T-helper 1 cell treated with Interleukin-12 subunit alpha and Interleukin-12 subunit beta and Interleukin-4 antibody, amounts not matched to agents 30 μg/mL and 1 μg/mL, for 36 hours (primary cell): ENCODE data around the gene CHRM4.
A peak's percentile ranks its signal among the peaks of the same experiment; 100 is the strongest.
"Not testable (repeated sequence)": the region's sequence is repeated elsewhere in the genome, so short reads cannot be mapped to it uniquely, and the experiment has no call there.

Experiments used
- H3K27ac Mint-ChIP-seq: one replicate; pipeline ENCODE4 v1.8.0; 2021; ENCODE audit warnings: mild to moderate bottlenecking, mixed read lengths
- H3K27me3 Mint-ChIP-seq: one replicate; pipeline ENCODE4 v1.8.0; 2021; ENCODE audit warnings: low read depth, mixed read lengths
- H3K36me3 Mint-ChIP-seq: one replicate; pipeline ENCODE4 v1.8.0; 2021; ENCODE audit warnings: low read depth, mixed read lengths
- H3K4me1 Mint-ChIP-seq: one replicate; pipeline ENCODE4 v1.8.0; 2021; ENCODE audit warnings: low read depth, mixed read lengths
- H3K4me3 Mint-ChIP-seq: one replicate; pipeline ENCODE4 v1.8.0; 2021; ENCODE audit warnings: mild to moderate bottlenecking, moderate library complexity, mixed read lengths
- H3K9me3 Mint-ChIP-seq: one replicate; pipeline ENCODE4 v1.8.0; 2021; ENCODE audit warnings: mixed read lengths

CHRM4 gene

DNA sequence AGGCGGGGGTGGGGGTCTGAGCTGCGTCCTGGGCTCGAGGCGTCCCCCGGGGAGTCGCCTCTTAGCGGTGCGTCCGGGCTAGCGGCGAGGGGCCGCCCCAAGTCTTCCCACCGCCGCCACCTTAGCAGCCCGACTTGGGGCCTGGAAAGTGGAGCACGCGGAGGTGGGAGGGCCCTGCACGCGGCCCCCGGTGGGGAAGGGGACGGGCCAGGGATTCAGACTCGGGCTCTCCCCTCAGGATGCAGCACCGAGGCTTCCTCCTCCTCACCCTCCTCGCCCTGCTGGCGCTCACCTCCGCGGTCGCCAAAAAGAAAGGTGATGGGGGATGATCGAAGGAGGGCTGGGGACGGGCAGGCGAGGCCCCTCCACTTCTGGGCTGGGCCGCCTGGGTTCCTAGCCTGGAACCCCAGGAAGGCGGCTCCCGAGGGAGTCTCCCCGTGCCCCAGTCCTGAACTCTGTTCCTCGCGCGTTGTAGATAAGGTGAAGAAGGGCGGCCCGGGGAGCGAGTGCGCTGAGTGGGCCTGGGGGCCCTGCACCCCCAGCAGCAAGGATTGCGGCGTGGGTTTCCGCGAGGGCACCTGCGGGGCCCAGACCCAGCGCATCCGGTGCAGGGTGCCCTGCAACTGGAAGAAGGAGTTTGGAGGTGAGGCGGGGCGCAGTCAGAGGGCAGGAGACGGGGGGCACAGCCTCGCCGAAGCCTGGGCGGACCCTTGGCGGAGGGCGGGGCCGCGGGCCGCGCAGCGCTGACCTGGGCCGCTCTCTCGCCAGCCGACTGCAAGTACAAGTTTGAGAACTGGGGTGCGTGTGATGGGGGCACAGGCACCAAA lies 9.5 kb downstream of the CHRM4 start:
- H3K4me1 Mint-ChIP-seq = peaks cover 13% of the 10 kb centered on the region
- H3K27me3 Mint-ChIP-seq = peaks cover 37% of the 10 kb centered on the region
- H3K4me3 Mint-ChIP-seq = peak overlapping the region; percentile 51
- no peak overlapping the region for H3K27ac Mint-ChIP-seq
- H3K36me3 Mint-ChIP-seq = peaks cover 18% of the 10 kb centered on the region
- no peaks in the 10 kb centered on the region for H3K9me3 Mint-ChIP-seq

DNA sequence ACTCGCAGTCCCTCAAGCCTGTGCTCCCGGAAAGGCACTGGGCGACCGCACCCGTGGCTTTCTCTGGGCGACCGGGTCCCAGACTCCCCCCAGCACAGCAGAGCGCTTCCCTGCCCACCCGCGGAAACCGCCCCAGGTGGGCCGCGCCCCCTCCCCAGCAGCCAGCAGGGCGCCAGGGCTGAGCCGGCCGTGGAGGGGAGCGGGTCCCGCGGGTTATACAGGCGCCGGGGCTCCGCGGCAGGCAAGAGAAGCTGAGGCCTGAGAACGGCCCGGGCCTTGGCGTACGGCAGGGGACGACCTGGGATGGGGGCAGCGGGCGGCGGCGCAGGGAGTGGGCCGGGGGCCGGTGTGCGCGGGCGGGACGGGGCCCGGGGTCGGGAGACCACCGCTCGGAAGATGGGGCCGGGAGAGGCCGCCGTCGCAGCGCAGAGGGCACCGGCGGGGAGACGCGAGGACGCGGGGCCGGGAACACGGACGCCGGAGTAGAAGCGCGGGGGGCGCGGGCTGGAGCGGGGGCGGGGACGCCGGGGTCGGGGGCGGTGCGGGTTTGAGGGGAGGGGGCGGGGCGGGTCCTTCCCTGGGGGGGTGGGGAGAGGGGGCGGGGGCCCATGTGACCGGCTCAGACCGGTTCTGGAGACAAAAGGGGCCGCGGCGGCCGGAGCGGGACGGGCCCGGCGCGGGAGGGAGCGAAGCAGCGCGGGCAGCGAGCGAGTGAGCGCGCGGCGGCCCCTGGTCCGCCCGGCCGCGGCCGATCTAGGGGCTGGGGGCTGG lies 10.3 kb downstream of the CHRM4 start, which contains the start of gene MDK:
TSS of gene MDK (plus strand) at position 622 of the 771 bp plus-strand sequence. CDS start 389 bp downstream, outside the sequence.
- Mint-ChIP-seq H3K4me3 (peak within 1 kb of the TSS; percentile 51), H3K9me3 (no peaks in the 10 kb centered on the region), H3K27me3 (peaks cover 30% of the 10 kb centered on the region), H3K27ac (peak within 1 kb of the TSS; percentile 13), H3K4me1 (peaks cover 13% of the 10 kb centered on the region), H3K36me3 (peaks cover 24% of the 10 kb centered on the region)

DNA sequence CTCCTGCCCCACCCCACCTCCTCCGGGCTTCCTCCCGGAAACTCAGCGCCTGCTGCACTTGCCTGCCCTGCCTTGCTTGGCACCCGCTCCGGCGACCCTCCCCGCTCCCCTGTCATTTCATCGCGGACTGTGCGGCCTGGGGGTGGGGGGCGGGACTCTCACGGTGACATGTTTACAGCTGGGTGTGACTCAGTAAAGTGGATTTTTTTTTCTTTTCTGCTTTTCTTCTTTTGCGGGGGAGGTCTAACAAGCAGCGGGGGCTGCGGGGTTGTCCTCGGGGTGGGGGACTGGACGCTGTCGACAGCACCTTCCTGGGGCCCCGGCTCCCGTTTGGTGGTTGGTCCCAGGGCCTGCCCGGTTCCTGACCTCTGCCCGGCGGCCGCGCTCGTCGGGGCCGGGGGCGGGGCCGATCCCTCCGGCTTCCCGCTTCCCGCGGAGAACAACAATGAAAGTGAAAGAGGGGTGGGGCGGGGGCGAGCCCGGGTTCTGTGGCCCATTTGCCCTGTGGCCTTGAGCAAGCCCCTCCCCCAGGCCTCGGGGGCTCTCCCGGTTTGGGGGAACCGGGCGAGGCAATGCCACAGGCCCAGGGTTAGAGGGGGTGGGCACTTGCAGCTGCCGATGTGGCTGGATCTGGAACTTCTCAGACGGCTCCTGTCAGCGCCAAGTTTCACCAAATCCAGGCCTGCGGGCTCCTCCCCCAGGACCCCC lies 11.1 kb downstream of the CHRM4 start:
- H3K4me1 Mint-ChIP-seq = peaks cover 13% of the 10 kb centered on the region
- peaks cover 24% of the 10 kb centered on the region for H3K27me3 Mint-ChIP-seq
- H3K36me3 Mint-ChIP-seq = peaks cover 25% of the 10 kb centered on the region
- no peaks in the 10 kb centered on the region for H3K9me3 Mint-ChIP-seq
- peak overlapping the region; percentile 50 for H3K4me3 Mint-ChIP-seq
- peak overlapping the region; percentile 13 for H3K27ac Mint-ChIP-seq

DNA sequence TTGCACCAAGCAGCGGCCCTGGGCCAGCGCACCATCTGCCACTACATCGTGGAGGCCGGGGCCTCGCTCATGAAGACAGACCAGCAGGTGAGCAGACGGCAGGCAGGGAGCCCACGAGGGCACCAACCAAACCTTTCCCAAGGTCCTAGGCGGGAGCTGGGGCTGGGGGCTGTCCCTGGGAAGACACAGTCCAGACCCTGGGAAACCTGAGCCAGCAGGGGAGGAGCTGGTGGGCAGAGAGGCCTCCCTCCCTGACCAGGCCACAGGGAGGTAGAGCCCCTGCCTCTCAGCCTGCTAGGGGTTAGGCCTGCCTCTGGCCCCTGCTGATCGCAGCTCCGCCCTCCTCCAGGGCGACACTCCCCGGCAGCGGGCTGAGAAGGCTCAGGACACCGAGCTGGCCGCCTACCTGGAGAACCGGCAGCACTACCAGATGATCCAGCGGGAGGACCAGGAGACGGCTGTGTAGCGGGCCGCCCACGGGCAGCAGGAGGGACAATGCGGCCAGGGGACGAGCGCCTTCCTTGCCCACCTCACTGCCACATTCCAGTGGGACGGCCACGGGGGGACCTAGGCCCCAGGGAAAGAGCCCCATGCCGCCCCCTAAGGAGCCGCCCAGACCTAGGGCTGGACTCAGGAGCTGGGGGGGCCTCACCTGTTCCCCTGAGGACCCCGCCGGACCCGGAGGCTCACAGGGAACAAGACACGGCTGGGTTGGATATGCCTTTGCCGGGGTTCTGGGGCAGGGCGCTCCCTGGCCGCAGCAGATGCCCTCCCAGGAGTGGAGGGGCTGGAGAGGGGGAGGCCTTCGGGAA lies 11.9 kb downstream of the CHRM4 start:
- peaks cover 18% of the 10 kb centered on the region for H3K27me3 Mint-ChIP-seq
- not testable (repeated sequence) for H3K4me3 Mint-ChIP-seq, H3K27ac Mint-ChIP-seq, H3K9me3 Mint-ChIP-seq
- peaks cover 25% of the 10 kb centered on the region for H3K36me3 Mint-ChIP-seq
- peaks cover 13% of the 10 kb centered on the region for H3K4me1 Mint-ChIP-seq

DNA sequence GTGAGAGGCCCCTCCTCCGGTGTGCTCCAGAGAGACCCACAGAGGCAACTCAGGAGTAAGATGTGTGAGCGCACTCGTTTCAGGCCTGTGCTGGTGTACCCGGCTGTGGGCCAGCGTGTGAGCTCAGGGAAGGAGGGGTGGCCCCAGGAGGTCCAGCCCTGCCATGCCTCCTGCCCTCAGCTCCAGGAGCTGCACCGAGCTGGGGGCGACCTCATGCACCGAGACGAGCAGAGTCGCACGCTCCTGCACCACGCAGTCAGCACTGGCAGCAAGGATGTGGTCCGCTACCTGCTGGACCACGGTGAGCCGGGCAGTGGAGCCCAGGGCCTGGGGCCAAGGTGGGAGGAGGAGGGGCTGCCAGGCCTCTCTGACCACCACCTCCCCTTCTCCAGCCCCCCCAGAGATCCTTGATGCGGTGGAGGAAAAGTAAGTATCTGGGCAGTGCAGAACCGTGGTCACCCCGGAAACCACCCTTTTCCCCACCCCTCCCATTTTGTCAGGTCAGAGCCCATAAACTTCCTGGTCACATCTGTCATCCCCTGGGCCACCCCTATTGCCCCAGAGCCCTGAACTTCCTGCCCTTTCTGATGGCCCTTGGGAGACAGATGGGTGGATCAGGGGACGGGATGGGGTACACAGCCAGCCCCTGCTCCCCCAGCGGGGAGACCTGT lies 12.6 kb downstream of the CHRM4 start:
- Mint-ChIP-seq H3K27me3 (peaks cover 12% of the 10 kb centered on the region), H3K27ac (no peak overlapping the region), H3K9me3 (no peaks in the 10 kb centered on the region), H3K4me1 (peaks cover 13% of the 10 kb centered on the region), H3K4me3 (peak overlapping the region; percentile 14), H3K36me3 (peaks cover 25% of the 10 kb centered on the region)

DNA sequence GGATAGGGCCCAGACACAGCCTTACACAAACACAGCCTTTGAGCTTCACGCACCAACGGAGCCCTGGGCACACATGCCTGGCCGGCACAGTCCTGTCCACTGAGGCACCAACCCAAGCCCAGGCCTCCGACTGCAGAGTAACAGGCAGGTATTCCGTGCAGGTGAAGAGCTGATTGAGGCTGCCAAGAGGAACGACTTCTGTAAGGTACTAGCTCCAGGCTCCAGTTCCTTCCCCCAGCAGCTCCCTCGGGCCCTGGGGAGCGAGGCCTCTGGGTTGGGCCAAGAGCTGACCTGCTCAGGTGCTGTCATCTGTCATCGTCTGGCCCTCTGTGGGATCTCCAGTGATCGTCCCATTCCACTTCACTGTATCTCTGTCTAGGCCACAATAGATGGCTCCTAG lies 13.3 kb downstream of the CHRM4 start:
- Mint-ChIP-seq H3K36me3 (peaks cover 28% of the 10 kb centered on the region), H3K27ac (no peak overlapping the region), H3K9me3 (no peaks in the 10 kb centered on the region), H3K27me3 (peaks cover 6% of the 10 kb centered on the region), H3K4me3 (no peak overlapping the region), H3K4me1 (peaks cover 10% of the 10 kb centered on the region)

DNA sequence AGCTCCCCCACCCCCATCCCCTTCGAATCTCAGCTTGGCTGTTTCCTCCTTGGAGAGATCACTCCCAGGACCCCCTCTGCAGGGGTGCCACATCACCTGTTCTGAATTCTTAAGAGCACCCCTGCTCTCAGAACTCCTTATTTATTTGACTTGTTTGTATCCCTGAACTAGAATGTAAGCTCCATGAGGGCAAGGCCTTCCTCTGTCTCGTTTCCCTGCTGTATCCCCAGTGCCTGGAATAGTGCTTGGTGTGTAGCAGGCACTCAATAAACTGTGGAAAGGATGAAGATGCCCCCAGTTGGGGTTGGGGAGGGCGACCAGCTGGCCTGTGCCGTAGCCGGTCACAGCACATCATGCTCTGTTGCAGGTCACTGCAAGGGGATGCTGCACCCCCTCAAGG lies 13.7 kb downstream of the CHRM4 start:
- peaks cover 5% of the 10 kb centered on the region for H3K27me3 Mint-ChIP-seq
- peaks cover 28% of the 10 kb centered on the region for H3K36me3 Mint-ChIP-seq
- H3K4me1 Mint-ChIP-seq = peaks cover 10% of the 10 kb centered on the region
- H3K27ac Mint-ChIP-seq = no peak overlapping the region
- no peak overlapping the region for H3K4me3 Mint-ChIP-seq
- H3K9me3 Mint-ChIP-seq = no peaks in the 10 kb centered on the region

DNA sequence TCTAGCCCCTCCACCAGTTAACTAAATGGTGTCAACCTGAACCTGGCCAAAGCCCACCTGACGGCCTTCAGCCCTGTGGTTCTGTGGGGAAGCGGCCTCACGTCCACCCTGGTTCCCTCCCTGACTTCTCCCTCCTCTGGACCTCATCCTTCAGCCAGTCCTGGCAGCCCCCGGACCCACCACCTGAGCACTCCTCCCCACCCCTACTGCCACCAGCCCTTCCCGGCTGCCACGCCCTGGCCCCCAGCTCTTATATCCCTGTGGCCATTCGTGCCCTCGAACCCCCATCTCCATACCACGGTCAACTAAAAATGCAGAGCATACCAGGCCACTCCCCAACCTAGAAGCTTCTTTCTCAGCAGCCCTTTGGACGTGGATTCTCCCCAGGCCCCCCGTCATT lies 14.3 kb downstream of the CHRM4 start:
- Mint-ChIP-seq H3K27me3 (peaks cover 4% of the 10 kb centered on the region), H3K27ac (no peak overlapping the region), H3K4me1 (peaks cover 10% of the 10 kb centered on the region), H3K4me3 (no peak overlapping the region), H3K36me3 (peaks cover 28% of the 10 kb centered on the region), H3K9me3 (no peaks in the 10 kb centered on the region)

DNA sequence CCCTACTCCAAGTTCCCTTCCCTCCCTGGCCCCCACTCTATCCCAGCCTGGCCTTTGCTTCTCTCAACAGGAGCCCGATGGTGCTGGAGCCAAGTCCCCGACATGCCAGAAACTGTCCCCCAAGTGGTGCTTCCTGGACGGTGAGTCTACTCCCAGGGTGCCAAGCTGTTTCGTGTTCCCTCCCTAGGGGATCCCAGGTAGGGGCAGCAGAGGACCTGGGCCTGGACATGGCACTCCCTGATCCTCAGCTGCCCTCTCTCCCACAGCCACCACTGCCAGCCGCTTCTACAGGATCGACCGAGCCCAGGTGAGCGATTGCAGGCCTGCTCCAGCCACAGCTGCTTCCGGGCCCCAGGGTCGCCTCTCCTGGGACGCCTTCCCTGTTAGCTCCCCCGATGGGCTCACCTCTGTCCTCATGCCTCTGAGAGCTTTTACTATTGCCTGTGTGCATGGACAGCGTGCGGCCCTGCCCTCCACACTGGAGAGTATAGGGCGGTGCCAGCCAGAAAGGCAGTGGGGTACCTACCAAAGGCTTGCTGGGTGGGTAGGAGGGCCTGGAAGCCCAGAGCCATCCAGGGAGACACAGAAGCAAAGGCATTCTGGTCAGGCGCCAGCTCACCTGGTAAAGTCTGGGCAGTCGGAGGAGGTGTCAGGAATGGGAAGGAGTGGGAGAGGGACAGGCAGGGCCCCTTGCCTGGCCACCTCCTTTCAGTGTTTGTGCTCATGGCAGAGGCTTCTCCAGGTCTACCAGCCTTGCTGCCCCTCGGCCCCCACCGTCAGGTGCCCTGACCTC lies 15.1 kb downstream of the CHRM4 start:
- Mint-ChIP-seq H3K36me3 (peaks cover 28% of the 10 kb centered on the region), H3K27me3 (no peaks in the 10 kb centered on the region), H3K27ac (no peak overlapping the region), H3K4me3 (no peak overlapping the region), H3K9me3 (no peaks in the 10 kb centered on the region), H3K4me1 (peaks cover 6% of the 10 kb centered on the region)

DNA sequence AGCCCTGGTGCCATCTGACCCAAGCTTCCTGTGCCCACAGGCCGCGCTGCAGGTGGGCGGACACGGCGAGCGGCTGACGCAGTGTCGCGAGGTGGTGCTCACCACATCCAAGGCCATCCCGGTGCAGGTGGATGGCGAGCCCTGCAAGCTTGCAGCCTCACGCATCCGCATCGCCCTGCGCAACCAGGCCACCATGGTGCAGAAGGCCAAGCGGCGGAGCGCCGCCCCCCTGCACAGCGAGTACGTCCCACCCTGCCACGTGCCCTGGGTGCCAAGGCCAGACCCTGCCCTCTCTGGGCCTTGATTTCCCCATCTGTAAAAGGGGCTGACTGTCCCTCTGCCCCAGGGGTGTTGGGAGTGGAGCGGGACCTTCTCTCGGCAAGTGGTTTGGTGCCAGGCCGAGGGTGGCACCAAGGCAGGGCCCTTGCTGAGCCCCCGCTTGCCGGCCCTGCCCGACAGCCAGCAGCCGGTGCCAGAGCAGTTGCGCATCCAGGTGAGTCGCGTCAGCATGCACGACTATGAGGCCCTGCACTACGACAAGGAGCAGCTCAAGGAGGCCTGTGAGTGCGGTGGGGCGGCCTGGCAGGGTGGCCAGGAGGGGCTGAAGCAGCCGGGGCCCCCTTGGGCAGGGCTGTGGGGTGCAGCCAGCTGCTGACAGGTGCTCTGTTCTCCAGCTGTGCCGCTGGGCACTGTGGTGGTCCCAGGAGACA lies 16.0 kb downstream of the CHRM4 start:
- Mint-ChIP-seq H3K27ac (no peak overlapping the region), H3K4me1 (peaks cover 6% of the 10 kb centered on the region), H3K9me3 (no peaks in the 10 kb centered on the region), H3K27me3 (no peaks in the 10 kb centered on the region), H3K4me3 (no peak overlapping the region), H3K36me3 (peaks cover 28% of the 10 kb centered on the region)

DNA sequence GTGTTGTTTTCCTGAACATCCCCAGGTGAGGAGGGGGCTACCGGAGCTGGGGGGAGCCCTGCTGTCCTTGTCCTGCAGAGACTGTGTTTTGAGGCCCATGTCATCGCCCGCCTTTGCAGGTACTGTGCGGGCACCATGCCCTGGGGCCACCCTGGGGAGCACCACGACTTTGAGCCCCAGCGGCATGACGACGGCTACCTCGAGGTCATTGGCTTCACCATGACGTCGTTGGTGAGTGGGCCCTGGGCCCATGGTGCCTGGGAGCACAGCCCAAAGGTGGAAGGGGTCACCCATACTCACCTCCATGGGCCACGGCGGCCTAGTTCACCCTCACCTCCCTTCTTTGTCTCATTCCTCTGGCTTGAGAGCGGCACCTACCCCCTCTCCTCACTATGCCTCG lies 16.8 kb downstream of the CHRM4 start:
- H3K27me3 Mint-ChIP-seq = no peaks in the 10 kb centered on the region
- peaks cover 5% of the 10 kb centered on the region for H3K4me1 Mint-ChIP-seq
- H3K27ac Mint-ChIP-seq = peak overlapping the region; percentile 52
- H3K9me3 Mint-ChIP-seq = no peaks in the 10 kb centered on the region
- peaks cover 30% of the 10 kb centered on the region for H3K36me3 Mint-ChIP-seq
- H3K4me3 Mint-ChIP-seq = no peak overlapping the region

DNA sequence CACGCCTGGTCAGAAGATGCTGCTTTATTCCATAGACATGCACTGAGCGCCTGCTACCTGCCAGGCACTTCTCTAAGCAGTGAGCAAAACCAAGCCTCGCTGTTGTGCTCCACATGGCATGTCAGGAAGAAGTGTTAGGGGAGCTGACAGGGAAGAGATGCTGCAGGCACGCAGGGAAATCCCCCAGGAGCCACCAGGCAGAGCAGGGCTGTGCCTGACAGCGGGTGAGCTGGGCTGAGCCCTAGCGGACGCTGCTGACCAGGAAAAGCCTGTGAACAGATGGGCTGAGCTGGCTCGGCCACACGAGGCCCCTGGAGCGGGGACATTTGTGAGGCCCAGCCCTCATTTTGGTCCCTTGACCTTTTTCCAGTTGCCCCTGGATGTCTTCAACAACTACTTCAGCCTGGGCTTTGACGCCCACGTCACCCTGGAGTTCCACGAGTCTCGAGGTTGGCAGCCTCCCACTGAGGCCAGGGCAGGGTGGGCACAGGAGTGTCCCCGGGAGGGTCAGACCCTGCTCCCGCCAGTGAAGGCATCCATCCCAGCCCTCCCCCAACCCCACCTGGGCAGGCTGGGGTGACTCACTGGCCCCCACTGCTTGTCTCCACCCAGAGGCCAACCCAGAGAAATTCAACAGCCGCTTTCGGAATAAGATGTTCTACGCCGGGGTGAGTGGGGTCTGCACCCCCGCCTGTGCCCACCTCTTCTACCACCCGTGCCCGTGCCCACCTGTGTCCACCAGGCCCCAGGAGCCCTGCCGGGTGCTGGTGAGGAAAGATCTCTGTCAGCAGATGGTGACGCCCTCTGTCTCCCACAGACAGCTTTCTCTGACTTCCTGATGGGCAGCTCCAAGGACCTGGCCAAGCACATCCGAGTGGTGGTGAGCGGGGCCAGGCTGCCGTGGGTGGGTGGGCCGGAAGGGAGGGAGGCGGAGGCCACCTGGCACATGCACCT lies 17.5 kb downstream of the CHRM4 start:
- Mint-ChIP-seq H3K27ac (no peak overlapping the region), H3K27me3 (no peaks in the 10 kb centered on the region), H3K4me3 (no peak overlapping the region), H3K9me3 (no peaks in the 10 kb centered on the region), H3K36me3 (peaks cover 35% of the 10 kb centered on the region), H3K4me1 (peaks cover 3% of the 10 kb centered on the region)
